Subcutaneous adipose tissue (tissue), 4 donors: ENCODE data around the gene KIF19. TPM values are rescaled to one million over a fixed set of nuclear protein-coding genes. Genes with fewer than 3 reads are reported as not detected.

Experiments used
- CTCF ChIP-seq: fragments of 450-650 bp; IDR thresholded peaks from one replicate; pipeline ENCODE4 v1.5.1; 2016; ENCODE audit warnings: low read depth, mild to moderate bottlenecking, control low read depth, antibody characterized with exemption, moderate library complexity
- total RNA-seq, 4 donors: library from RNA; depleted of rRNA; stranded (reverse); fragments of >200 nt; gene quantifications; one replicate each; pipeline ENCODE4 v1.1.0, GENCODE V29; 2016

KIF19 gene
- total RNA-seq, 4 donors from 2014 or later, result 0.49 to 8.5 (median 0.89) TPM

- no peak for TF ChIP-seq CTCF
Measured at GRCh38 chr17:74297941-74298340, 28.1 kb upstream of the KIF19 start.

- no peak for TF ChIP-seq CTCF
Measured at GRCh38 chr17:74298778-74299177, 27.2 kb upstream of the KIF19 start.

GRCh38 chr17:74299226-74300009 is 26.6 kb upstream of the KIF19 start:
- no peak for TF ChIP-seq CTCF

- no peak for TF ChIP-seq CTCF
Measured at GRCh38 chr17:74303305-74303704, 22.7 kb upstream of the KIF19 start.

GRCh38 chr17:74304184-74304583 is 21.8 kb upstream of the KIF19 start:
- no peak for TF ChIP-seq CTCF

- TF ChIP-seq CTCF, result no peak
Measured at GRCh38 chr17:74305865-74306654, 20.0 kb upstream of the KIF19 start.
